GM19193 (cell line): Measurements from ENCODE around the gene MOB3B.

Experiments
- POLR2A ChIP-seq: IDR thresholded peaks from 4 replicates; pipeline ENCODE4 v1.6.1; 2011; ENCODE audit not compliant: insufficient read depth, insufficient read length; ENCODE audit errors: extremely low read depth

Gene MOB3B

DNA sequence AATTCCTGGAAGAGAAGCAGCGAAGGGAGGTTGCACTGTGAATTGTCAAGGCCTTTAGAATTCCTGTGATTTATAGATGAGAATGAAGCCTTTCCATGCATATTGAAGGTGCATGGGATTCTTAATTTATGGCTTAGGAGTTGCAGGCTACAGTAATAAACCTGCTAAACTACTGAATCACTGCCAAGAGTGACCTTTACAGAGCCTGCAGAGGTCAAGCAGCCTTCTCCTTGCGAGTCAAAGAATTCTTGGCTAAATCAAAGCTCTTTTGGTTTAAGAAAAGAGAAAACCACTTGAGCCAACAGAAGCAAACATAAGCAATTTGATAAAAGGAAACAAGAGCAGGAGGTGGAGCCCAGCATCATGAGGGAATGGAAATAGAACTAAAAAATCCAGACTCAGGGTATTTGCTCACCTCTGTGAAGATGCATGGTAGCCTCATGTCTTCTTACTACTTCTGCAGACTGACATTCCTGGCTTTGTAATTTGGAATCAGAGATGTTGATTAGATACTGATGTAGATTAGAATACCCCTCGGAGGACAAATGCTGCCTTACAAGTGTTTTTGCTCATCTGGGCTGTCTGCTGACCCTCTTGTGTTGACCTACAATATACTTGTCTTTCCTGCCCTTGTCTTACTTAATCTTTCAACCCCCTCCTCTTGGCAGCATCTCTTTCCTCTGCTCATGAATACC is 95.8 kb downstream of the MOB3B start:
- TF ChIP-seq POLR2A, result no peak

DNA sequence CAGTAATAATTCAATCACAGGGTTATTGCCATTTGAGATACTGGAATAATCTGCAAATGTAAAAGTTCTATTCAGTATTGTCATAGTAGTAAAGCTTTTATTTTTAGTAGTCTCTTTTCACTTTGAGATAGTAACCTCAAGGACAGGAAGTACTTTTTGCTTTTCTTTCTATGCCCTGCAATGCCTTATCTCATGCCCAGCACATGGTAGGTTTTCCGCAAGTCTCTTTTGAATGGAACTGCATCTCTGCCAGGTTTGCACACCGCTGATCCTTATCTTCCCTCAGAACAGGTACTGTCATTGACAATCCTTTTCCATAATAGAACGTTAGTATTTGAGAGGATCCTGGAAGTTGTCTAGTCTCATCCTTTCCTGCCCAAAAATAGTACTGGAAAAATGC is 97.3 kb downstream of the MOB3B start:
- no peak for TF ChIP-seq POLR2A

DNA sequence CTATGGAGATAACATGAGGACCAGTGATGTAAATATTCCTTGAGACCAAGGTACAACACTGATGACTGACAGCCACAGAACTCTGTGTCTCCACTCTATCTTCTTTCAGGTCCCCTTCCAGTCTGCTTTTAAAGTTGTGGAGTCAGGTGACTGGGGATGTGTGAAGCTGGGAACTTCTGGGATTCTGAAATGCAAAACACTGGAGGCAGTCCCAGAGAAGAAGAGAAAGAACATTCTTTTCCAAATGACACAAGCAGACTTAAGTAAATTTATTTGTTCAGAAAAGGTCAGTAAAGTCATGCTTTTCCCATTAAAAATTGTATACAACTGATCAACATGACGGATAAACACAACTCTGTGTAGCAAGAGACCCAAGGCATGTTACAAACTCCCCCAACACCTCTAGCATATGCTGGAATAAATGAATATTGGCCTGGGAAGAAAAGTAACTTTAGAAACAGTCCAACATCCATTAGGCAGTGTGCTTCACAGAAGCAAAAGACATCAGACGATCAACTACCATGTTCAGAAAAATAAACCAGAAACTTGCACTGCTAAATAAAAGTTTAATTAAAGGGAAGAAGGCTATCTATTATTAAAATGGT is 98.0 kb downstream of the MOB3B start:
- no peak for TF ChIP-seq POLR2A

DNA sequence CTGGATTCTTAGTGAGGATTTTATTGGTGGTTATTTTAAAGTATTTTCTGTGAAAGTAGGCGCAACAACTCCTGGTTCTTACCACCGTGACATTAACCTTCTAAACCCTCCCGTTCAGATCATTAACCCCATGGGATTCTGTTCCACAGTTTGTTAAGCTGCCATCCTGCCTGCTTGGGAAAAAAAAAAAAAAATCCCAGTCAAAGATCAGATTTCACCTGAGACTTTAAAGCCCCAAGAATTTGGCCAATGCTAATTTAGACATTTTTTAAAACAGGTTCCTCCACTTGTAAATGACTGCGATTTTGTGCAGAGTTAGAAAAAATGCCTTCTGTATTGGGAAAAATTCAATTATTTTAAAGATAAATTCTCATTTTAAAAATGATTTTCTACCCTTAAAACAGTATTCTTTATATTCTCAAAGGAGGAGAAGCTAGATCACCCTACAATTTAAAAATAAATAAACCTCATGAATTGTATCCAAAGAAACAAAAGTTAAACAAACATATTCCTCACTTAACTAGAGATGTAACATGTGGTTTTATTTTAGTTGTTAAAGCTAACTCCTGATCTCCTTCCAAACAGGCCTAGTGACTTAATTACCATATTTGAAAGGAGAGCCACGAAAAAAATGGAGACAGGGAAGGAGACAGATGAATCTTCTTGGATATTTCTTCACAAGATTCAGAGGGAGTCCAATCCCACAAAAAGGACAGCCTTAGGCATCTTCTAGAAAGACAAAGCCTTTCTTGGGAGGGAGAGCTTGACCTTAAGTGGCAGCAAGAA is 98.7 kb downstream of the MOB3B start:
- no peak for TF ChIP-seq POLR2A

DNA sequence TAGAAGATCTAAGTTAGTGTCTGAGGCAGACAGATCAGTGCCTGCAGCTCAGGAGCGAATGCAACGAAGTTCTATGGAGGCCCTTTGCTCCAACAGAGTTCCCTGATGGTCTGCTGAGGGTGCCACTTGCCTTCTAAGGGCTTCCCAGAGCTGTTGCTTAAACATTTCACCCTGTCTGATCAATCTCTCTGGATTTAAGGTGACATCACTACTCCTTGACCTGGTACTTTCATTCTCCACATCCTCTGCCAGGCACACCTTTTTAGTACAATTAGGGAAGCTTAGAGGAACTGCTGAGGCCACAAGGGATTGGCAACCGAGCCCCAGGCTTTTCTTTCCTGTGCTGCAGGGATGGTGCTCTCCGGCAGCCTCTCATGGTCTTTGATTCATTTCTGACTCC is 99.7 kb downstream of the MOB3B start:
- TF ChIP-seq POLR2A, result no peak

DNA sequence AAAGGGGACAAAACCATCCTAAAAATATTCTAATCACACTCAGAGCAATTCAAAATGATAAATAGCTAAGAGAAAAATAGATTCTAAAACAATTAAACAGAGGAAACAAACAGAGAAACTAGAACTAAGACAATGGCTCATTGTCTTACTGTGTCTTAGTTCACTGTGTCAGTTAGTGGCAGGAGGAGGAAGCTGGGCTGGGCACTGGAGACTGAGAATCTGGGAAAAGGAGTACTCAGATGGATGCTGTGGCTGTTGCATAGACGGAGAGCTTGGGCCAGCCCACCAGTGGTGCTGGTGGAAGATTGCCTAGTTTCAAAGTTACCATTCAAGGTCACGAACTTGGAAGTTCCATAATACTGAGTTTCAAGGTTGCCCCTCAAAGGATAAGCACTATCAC is 100.2 kb downstream of the MOB3B start:
- TF ChIP-seq POLR2A, result no peak

DNA sequence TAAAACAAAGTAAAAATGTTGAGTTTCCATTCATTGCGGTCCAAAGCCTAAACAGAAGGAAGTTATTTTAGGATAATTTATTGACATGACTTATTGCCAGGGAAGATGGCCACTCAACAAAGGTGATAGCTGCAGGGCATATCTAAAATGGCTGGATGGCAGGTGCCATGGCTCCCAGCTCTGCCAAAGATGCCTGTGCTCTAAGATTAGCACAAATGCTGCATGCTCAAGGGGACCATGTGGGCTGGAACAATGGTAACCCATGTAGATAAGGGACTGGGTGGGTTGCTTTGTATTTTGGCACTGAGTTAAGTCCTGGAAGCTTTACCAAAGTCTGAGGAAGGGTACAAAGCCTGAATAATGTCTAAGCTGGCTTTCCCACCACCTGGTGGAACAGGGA is 101.1 kb downstream of the MOB3B start:
- TF ChIP-seq POLR2A, result no peak

DNA sequence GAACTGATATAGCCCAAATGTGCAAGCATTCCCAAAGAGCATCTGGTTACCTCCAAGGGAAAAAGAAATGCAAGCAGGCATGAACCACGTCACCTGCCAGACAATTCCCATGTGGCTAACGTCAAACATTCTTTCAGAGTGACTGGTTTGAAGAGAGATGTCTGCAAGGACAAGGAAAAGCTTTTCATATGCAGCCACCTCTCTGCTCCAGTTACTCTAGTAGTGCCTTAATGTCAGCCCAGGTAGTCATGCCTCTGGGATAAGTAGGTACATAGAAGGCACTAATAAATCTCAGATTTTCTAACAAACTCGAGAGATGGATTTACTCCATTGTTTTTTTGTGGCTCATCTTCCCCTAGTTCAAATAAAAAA is 102.4 kb downstream of the MOB3B start:
- no peak for TF ChIP-seq POLR2A

DNA sequence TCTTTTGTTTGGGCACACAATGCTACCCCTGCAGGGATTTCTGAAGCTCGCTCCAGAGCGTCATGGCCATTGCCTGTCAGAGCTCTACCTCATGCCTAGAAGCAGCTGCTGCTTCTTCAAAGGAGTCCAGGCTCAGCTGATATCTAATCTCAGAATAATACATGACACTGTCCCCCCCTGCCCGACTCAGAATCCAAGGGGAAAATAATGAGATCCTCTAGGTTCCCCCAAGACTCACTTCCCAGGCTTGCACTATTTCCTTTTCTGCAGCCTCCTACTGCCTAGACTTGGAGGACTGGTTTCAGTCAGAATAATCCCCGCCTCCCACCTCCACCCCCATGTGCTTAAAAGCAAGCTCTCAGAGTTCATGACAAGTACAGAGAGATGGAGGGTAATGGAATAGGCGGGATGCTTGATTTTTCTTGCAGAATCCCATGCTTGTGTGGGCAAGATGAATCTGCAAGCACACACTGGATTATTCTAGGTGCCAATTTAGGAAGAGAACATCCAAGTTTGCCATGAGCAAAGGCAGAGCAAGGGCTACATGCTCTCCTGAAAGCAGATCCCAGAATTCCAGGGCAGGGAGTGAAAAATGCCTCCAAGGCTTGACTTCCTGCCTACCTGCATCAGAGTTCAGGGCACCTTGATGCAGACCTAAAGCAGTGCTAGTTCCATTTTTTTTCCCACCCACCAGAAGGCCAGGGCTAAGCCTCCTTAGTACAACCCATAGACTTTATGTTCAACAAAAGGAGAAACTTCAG is 102.9 kb downstream of the MOB3B start:
- TF ChIP-seq POLR2A, result no peak

DNA sequence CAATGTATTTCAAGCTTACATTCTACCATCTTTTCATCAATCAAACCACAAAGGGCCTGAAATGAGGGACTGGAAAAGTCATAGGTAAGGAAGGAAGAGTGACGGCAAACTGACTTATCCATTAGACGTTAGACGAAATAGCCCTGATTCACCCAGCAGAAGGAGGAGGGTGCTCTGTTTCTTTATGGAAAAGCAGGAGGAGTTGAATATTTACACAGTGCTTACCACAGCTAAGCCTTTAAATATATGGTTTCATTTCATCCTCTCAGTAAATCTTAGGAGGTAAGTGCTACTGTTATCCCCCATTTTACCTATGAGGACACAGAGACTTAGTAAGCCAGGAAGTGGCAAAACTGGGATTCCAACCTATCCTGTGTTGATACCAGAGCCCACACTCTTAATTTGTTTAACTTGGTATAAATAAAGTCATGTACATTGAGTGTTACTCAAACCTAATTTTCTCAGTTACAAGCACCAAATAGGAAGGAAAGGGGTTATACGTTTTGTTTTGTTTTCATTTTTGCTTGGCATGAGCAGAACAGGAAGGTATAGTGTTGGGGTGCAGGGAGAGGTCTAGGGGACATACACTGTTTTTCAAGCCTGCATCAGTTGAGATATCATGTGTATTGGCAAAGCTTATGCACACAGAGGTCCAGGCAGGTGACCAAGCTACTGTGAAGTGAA is 103.6 kb downstream of the MOB3B start:
- TF ChIP-seq POLR2A, result no peak

DNA sequence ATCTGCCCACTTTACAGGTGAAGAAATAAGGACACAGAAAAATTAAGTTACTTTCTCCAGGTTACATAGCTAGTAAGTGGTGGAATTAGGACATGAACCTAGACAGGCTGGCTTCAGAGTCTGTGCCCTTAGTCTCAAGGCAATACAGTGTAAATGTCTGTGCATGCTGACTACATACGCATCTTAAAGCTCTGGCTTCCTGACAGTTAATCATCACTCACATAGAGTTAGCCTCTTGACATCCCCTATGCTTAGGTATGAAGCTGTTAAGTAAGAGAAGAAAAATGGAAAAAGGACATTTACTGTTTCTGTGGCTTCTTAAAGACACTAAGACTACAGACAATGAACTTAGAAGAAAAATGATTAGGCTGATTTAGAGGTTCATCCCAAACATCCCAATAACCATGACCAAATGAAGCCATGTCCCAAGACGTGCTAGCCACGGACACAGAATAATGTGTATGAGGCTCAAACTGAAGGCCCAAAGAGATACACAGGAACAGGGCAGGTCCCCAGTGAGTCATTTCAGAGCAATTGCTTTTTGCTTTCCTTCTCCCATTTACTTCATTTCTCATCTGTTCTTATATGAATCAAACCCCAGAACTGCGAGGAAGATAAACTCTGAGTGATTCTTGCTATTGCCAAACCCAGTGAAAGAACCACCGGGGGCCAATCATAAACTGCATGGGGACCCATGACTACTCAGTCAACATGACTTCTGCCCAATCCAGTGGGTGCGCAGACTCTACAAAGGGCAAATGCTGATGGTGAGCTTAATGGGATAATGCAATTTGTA is 105.5 kb downstream of the MOB3B start:
- no peak for TF ChIP-seq POLR2A

DNA sequence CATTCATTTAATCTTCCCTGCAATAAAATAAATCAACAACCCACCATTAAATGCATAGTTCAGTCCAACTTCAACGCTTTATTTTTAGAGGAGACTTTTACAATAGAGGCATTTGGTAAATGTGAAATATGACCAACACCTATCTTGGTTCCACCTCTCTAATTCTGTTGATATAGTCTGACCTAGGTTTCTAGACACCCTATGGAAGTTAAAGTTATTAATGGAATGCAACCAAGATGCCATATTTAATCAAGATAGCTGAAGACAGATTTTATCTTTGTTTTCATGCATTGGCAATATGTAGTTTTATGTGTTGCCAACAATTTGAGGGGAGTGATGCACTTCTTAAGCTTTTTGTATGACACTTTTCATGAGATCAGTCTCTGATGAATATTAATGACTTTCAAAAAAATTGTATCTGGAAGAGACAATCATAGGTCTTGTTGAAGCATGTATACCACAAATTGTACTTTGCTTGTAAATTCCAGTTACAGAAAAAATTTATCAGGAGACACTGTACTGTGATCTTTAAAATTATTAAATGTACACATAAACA is 107.3 kb downstream of the MOB3B start:
- no peak for TF ChIP-seq POLR2A

DNA sequence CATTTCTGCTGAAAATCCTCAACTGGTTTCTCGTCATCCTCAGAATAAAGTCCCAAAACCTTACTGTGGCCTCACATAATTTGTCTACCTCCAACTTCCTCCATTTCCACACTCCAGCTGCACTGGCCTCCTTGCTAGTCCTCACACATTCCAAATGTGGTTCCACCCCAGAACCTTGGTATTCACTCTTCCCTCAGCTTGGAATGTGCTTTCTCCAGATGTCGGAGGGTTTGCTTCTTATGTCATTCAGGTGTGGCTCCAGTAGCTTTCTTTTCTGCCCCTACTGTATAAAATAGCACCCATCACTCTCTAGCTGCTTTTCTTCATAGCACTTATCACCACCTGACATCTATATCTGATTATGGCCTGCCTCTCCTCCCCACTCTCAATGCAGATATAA is 108.0 kb downstream of the MOB3B start:
- no peak for TF ChIP-seq POLR2A
